ENCODE data around the gene CNOT10. TPM values are rescaled to one million over a fixed set of nuclear protein-coding genes. Genes with fewer than 3 reads are reported as not detected.
"Not testable (repeated sequence)": the region's sequence is repeated elsewhere in the genome, so short reads cannot be mapped to it uniquely, and the experiment has no call there.

CNOT10 gene
- total RNA-seq, 1 experiment from 2014 or later, result 46.2 TPM

DNA sequence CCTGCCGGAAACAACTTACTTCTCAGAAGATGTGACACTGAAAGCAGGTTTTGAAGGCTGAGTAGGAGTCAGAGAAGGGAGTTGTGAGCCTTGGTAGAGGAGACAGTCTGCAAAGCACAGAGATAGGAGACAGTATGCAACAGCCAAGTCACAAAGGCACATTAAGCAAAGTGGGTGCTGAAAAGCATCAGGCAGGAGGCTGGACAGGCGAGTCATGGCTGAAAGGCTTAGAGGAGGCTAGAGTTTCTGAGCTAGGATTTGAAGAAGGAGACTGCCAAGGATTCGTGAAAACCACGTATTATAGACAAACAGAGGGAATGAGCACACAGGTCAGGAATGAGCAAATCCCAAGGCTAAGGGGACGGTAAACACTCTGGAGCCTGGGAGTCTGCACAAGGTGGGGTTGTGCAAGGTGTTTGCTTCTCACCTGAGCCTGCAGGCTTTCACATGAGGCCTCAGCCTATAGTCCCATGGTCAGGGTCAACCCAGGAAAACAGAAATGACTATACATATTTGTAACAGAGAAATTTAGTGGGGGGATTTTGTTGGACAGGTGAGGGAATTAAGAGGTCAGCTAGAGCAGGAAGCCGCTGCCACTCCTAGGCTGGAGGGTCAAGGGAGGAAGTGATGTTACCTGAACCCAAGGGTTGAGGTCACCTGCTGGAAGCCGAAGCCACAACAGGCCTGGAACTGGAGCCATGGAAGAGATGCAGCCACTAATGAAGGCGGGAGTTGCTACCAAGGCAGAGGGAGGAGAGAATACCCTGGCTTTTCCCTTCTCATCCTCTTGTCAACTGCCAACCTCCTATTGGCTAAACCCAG, 109.7 kb downstream of the CNOT10 start:
- Histone ChIP-seq H3K79me2 (ENCODE audit: low read length) (no peaks in the 10 kb centered on the region), H3K4me1 (ENCODE audit: insufficient read depth, low read length) (peaks cover 24% of the 10 kb centered on the region), H3K4me3 (ENCODE audit: low read length) (no peak overlapping the region), H3K27ac (ENCODE audit: low read length) (peak overlapping the region; percentile 59), H3K9ac (ENCODE audit: low read length) (no peak overlapping the region), H3K9me3 (ENCODE audit: low read length) (no peaks in the 10 kb centered on the region), H3K4me2 (ENCODE audit: low read length) (peak overlapping the region; percentile 9; the same call in 1 of the 2 replicates), H4K20me1 (ENCODE audit: low read length) (no peaks in the 10 kb centered on the region), H3K36me3 (ENCODE audit: low read depth, low read length) (no peaks in the 10 kb centered on the region), H3K9me2 (replicated peaks; ENCODE audit: low read length) (no peaks in the 10 kb centered on the region), H3K27me3 (ENCODE audit: low read length) (no peaks in the 10 kb centered on the region), H3F3A (ENCODE audit: low read length, unreplicated experiment) (no peaks in the 10 kb centered on the region), H2AFZ (ENCODE audit: low read length) (peak overlapping the region; percentile 23)
- ChIA-PET POLR2A (ENCODE audit: unreplicated experiment) (interaction anchor here (0.5 kb wide), 1 partner anchor 44 kb away, joined by 12 read pairs; no protein-coding TSS in a partner anchor), CTCF (interaction anchor here (0.6 to 1.0 kb wide), 2 partner anchors 47 to 108 kb away, joined by 3 to 4 read pairs; no protein-coding TSS in a partner anchor)
- no TSS peak for BruUV-seq (replicated peaks)
- peak; percentile 89 for ATAC-seq
- DNase-seq, result peak; percentile 84
- intact Hi-C loops (cut with micrococcal nuclease), result no loop called here
- TF ChIP-seq, protein P1, sequence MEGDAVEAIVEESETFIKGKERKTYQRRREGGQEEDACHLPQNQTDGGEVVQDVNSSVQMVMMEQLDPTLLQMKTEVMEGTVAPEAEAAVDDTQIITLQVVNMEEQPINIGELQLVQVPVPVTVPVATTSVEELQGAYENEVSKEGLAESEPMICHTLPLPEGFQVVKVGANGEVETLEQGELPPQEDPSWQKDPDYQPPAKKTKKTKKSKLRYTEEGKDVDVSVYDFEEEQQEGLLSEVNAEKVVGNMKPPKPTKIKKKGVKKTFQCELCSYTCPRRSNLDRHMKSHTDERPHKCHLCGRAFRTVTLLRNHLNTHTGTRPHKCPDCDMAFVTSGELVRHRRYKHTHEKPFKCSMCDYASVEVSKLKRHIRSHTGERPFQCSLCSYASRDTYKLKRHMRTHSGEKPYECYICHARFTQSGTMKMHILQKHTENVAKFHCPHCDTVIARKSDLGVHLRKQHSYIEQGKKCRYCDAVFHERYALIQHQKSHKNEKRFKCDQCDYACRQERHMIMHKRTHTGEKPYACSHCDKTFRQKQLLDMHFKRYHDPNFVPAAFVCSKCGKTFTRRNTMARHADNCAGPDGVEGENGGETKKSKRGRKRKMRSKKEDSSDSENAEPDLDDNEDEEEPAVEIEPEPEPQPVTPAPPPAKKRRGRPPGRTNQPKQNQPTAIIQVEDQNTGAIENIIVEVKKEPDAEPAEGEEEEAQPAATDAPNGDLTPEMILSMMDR (conservative IDR thresholded peaks at IDR 0.05; ENCODE audit: low read depth, low read length), result no peak
- TF ChIP-seq EZH2phosphoT487 (IDR thresholded peaks at IDR 0.05; ENCODE audit: borderline replicate concordance, low read length) (no peak), EZH2 (IDR thresholded peaks at IDR 0.05; ENCODE audit: low read length, unreplicated experiment) (no peak)

DNA sequence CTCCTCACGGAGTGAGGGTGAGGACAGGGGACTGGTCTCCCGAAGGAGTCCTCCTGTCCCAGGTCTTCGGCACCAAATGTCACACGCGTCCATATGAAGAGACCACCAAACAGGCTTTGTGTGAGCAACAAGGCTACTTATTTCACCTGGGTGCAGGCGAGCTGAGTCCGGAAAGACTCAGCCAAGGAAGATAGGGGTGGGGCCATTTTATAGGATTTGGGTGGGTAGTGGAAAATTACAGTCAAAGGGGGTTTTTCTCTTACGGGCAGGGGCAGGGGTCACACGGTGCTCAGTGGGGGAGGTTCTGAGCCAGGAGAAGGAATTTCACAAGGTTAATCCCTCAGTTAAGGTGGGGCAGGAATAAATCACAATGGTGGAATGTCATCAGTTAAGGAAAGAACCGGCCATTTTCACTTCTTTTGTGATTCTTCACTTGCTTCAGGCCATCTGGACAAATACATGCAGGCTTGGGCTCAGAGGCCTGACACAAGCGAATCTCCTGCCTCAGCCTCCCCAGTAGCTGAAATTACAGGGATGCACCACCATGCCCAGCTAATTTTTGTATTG, 111.5 kb downstream of the CNOT10 start:
- ATAC-seq; H3K79me2 ChIP-seq (ENCODE audit: low read length); H3K9ac ChIP-seq (ENCODE audit: low read length); H3K4me3 ChIP-seq (ENCODE audit: low read length); H3F3A ChIP-seq (ENCODE audit: low read length, unreplicated experiment); POLR2A ChIA-PET (ENCODE audit: unreplicated experiment); DNase-seq; H4K20me1 ChIP-seq (ENCODE audit: low read length); H3K27ac ChIP-seq (ENCODE audit: low read length); BruUV-seq (replicated peaks); H3K27me3 ChIP-seq (ENCODE audit: low read length); CTCF ChIA-PET; H3K9me3 ChIP-seq (ENCODE audit: low read length); H3K9me2 ChIP-seq (replicated peaks; ENCODE audit: low read length); intact Hi-C loops (cut with micrococcal nuclease); H2AFZ ChIP-seq (ENCODE audit: low read length); H3K36me3 ChIP-seq (ENCODE audit: low read depth, low read length); H3K4me2 ChIP-seq (ENCODE audit: low read length): not testable (repeated sequence)
- peaks cover 23% of the 10 kb centered on the region for H3K4me1 ChIP-seq (ENCODE audit: insufficient read depth, low read length)

DNA sequence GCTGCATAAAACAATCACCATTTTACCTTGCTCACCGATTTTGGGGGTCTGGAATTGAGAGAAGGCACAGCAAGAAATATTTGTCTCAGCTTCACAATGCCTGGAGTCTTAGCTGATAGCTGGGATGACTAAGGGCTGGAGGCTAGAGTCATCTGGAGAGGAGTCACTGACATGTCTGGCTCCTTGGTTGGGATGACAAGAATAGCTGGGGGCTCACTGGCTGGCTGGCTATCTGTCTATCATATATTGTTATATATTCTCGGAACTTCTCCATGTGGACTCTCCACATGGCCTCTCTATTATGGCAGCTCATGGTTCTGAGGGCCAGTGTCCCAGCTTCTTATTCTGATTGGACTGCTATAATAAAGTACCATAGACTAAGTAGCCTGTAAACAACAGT, 112.8 kb downstream of the CNOT10 start:
- H4K20me1 ChIP-seq (ENCODE audit: low read length), result no peaks in the 10 kb centered on the region
- no TSS peak for BruUV-seq (replicated peaks)
- no peaks in the 10 kb centered on the region for H3F3A ChIP-seq (ENCODE audit: low read length, unreplicated experiment)
- H3K4me3 ChIP-seq (ENCODE audit: low read length), result no peak overlapping the region
- no peak overlapping the region for H3K9ac ChIP-seq (ENCODE audit: low read length)
- no peak overlapping the region for H3K4me2 ChIP-seq (ENCODE audit: low read length)
- peaks cover 14% of the 10 kb centered on the region for H3K4me1 ChIP-seq (ENCODE audit: insufficient read depth, low read length)
- DNase-seq (no peak), ATAC-seq (no peak)
- H3K9me3 ChIP-seq (ENCODE audit: low read length), result no peaks in the 10 kb centered on the region
- H3K36me3 ChIP-seq (ENCODE audit: low read depth, low read length), result no peaks in the 10 kb centered on the region
- H3K27me3 ChIP-seq (ENCODE audit: low read length), result no peaks in the 10 kb centered on the region
- no peak overlapping the region for H2AFZ ChIP-seq (ENCODE audit: low read length)
- no peaks in the 10 kb centered on the region for H3K79me2 ChIP-seq (ENCODE audit: low read length)
- H3K27ac ChIP-seq (ENCODE audit: low read length), result no peak overlapping the region
- no peaks in the 10 kb centered on the region for H3K9me2 ChIP-seq (replicated peaks; ENCODE audit: low read length)
- CTCF ChIA-PET, result no interaction called here
- intact Hi-C loops (cut with micrococcal nuclease), result no loop called here
- TF ChIP-seq EZH2 (IDR thresholded peaks at IDR 0.05; ENCODE audit: low read length, unreplicated experiment) (no peak), EZH2phosphoT487 (IDR thresholded peaks at IDR 0.05; ENCODE audit: borderline replicate concordance, low read length) (no peak)
- TF ChIP-seq, protein P1 (conservative IDR thresholded peaks at IDR 0.05; ENCODE audit: low read depth, low read length), result no peak
- POLR2A ChIA-PET (ENCODE audit: unreplicated experiment), result no interaction called here

DNA sequence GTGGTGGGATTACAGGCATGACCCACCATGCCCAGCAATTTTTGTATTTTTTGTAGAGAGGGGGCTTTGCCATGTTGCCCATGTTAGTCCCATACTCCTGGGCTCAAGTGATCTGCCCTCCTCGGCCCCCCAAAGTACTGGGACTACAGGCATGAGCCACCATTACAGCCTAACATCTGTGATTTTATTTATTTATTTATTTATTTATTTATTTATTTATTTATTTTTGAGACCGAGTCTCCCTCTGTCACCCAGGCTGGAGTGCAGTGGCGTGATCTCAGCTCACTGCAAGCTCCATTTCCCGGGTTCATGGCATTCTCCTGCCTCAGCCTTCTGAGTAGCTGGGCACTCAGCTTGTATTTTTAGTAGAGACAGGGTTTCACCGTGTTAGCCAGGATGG, 116.5 kb downstream of the CNOT10 start:
- H3F3A ChIP-seq (ENCODE audit: low read length, unreplicated experiment); H3K9ac ChIP-seq (ENCODE audit: low read length); H3K27ac ChIP-seq (ENCODE audit: low read length); H3K4me3 ChIP-seq (ENCODE audit: low read length); H3K27me3 ChIP-seq (ENCODE audit: low read length); BruUV-seq (replicated peaks); H4K20me1 ChIP-seq (ENCODE audit: low read length); H3K4me2 ChIP-seq (ENCODE audit: low read length); DNase-seq; H2AFZ ChIP-seq (ENCODE audit: low read length); ATAC-seq; intact Hi-C loops (cut with micrococcal nuclease); POLR2A ChIA-PET (ENCODE audit: unreplicated experiment); H3K79me2 ChIP-seq (ENCODE audit: low read length); H3K4me1 ChIP-seq (ENCODE audit: insufficient read depth, low read length); H3K36me3 ChIP-seq (ENCODE audit: low read depth, low read length); H3K9me3 ChIP-seq (ENCODE audit: low read length); H3K9me2 ChIP-seq (replicated peaks; ENCODE audit: low read length); CTCF ChIA-PET: not testable (repeated sequence)
